Fibroblast of lung (primary cell): ENCODE data around the gene MMP19.

ENCODE experiments used
- EZH2 ChIP-seq: IDR thresholded peaks from 2 replicates; pipeline ENCODE4 v1.5.1; 2012; ENCODE audit warnings: low read length, control low read depth, mild to moderate bottlenecking; ENCODE audit errors: missing control alignments
- TF ChIP-seq, protein P1 (sequence below), 2 donors: IDR thresholded peaks in 1 of 2; conservative IDR thresholded peaks in 1 of 2; 1 replicate in 1 of 2; 2 replicates in 1 of 2; pipeline ENCODE4 v1.5.1; 2011 to 2012; ENCODE audit warnings: low read length in 2 of 2, control low read depth in 1 of 2, inconsistent platforms in 1 of 2, low read depth in 1 of 2, mild to moderate bottlenecking in 1 of 2

DNA sequence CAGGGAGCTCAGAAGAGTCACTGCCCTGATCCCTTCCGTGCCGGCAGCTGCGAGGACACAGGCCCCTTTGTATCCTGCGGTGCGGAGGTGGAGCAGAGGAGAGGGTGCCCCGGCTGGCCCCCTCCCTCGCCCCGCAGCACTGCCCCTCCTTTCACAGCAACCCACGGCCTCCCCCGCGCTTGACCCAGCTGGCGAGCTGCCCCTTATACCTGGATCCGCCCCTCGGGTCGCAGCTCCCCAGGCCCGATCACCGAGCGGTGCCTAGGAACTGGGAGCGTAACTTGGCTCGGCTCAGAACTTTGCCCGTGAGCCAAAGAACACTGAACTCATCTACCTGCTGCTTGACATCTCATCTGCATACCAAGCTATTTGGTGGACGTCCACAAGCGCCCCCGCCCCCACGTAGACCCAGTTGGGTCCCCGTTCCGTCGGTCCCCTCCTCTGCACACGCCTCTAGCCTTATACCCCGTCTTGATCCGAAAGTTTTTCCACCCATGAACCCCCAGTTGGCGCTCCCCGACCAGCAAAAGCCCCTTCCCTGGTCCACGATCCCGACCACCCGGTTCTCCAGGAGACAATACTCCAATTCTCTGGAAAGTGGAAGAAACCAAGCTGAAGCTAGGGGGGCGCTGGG lies 12.7 kb downstream of the MMP19 start:
- no peak for TF ChIP-seq EZH2
- TF ChIP-seq, protein P1, sequence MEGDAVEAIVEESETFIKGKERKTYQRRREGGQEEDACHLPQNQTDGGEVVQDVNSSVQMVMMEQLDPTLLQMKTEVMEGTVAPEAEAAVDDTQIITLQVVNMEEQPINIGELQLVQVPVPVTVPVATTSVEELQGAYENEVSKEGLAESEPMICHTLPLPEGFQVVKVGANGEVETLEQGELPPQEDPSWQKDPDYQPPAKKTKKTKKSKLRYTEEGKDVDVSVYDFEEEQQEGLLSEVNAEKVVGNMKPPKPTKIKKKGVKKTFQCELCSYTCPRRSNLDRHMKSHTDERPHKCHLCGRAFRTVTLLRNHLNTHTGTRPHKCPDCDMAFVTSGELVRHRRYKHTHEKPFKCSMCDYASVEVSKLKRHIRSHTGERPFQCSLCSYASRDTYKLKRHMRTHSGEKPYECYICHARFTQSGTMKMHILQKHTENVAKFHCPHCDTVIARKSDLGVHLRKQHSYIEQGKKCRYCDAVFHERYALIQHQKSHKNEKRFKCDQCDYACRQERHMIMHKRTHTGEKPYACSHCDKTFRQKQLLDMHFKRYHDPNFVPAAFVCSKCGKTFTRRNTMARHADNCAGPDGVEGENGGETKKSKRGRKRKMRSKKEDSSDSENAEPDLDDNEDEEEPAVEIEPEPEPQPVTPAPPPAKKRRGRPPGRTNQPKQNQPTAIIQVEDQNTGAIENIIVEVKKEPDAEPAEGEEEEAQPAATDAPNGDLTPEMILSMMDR (conservative IDR thresholded peaks at IDR 0.05 in 1 of 2, IDR thresholded peaks at IDR 0.05 in 1 of 2; ENCODE audit: low read depth in 1 of 2, low read length in 2 of 2) = no peak
